ENCODE data around the gene DSTYK.

DSTYK gene

GRCh38 chr1:205250699-205251098, 39.2 kb upstream of the DSTYK start:
- no peaks in the 10 kb centered on the region for H3K36me3 ChIP-seq (ENCODE audit: control insufficient read depth, insufficient read depth, low read length)
- no peaks in the 10 kb centered on the region for H3K9me3 ChIP-seq (ENCODE audit: control insufficient read depth, insufficient read depth, low read depth, low read length)
- no peak overlapping the region for H3K9ac ChIP-seq (ENCODE audit: low read length)
- H3K4me3 ChIP-seq (ENCODE audit: low read depth, low read length): no peak overlapping the region
- H3K27me3 ChIP-seq (ENCODE audit: control insufficient read depth, insufficient read depth, low read length): no peaks in the 10 kb centered on the region
- H3K4me1 ChIP-seq (ENCODE audit: control insufficient read depth, insufficient read depth, low read length): peaks cover 13% of the 10 kb centered on the region
- no peak overlapping the region for H3K27ac ChIP-seq (ENCODE audit: low read depth, low read length)

GRCh38 chr1:205249651-205250050, 38.1 kb upstream of the DSTYK start:
- Histone ChIP-seq H3K36me3 (ENCODE audit: control insufficient read depth, insufficient read depth, low read length) (no peaks in the 10 kb centered on the region), H3K4me1 (ENCODE audit: control insufficient read depth, insufficient read depth, low read length) (peaks cover 13% of the 10 kb centered on the region), H3K9me3 (ENCODE audit: control insufficient read depth, insufficient read depth, low read depth, low read length) (no peaks in the 10 kb centered on the region), H3K4me3 (ENCODE audit: low read depth, low read length) (no peak overlapping the region), H3K9ac (ENCODE audit: low read length) (no peak overlapping the region), H3K27ac (ENCODE audit: low read depth, low read length) (no peak overlapping the region), H3K27me3 (ENCODE audit: control insufficient read depth, insufficient read depth, low read length) (no peaks in the 10 kb centered on the region)

GRCh38 chr1:205248793-205249601, 37.5 kb upstream of the DSTYK start:
- H3K9ac ChIP-seq (ENCODE audit: low read length): no peak overlapping the region
- H3K4me3 ChIP-seq (ENCODE audit: low read depth, low read length): no peak overlapping the region
- no peaks in the 10 kb centered on the region for H3K36me3 ChIP-seq (ENCODE audit: control insufficient read depth, insufficient read depth, low read length)
- no peak overlapping the region for H3K27ac ChIP-seq (ENCODE audit: low read depth, low read length)
- H3K27me3 ChIP-seq (ENCODE audit: control insufficient read depth, insufficient read depth, low read length): no peaks in the 10 kb centered on the region
- peaks cover 13% of the 10 kb centered on the region for H3K4me1 ChIP-seq (ENCODE audit: control insufficient read depth, insufficient read depth, low read length)
- no peaks in the 10 kb centered on the region for H3K9me3 ChIP-seq (ENCODE audit: control insufficient read depth, insufficient read depth, low read depth, low read length)

- Histone ChIP-seq H3K27ac (ENCODE audit: low read depth, low read length) (no peak overlapping the region), H3K9me3 (ENCODE audit: control insufficient read depth, insufficient read depth, low read depth, low read length) (no peaks in the 10 kb centered on the region), H3K9ac (ENCODE audit: low read length) (no peak overlapping the region), H3K27me3 (ENCODE audit: control insufficient read depth, insufficient read depth, low read length) (no peaks in the 10 kb centered on the region), H3K4me1 (ENCODE audit: control insufficient read depth, insufficient read depth, low read length) (peaks cover 13% of the 10 kb centered on the region), H3K36me3 (ENCODE audit: control insufficient read depth, insufficient read depth, low read length) (no peaks in the 10 kb centered on the region), H3K4me3 (ENCODE audit: low read depth, low read length) (no peak overlapping the region)
Measured at GRCh38 chr1:205247130-205247921, 35.8 kb upstream of the DSTYK start.

- no peak overlapping the region for H3K4me3 ChIP-seq (ENCODE audit: low read depth, low read length)
- H3K9ac ChIP-seq (ENCODE audit: low read length): no peak overlapping the region
- peaks cover 5% of the 10 kb centered on the region; the same call in 1 of the 2 replicates for H3K36me3 ChIP-seq (ENCODE audit: control insufficient read depth, insufficient read depth, low read length)
- peaks cover 13% of the 10 kb centered on the region for H3K4me1 ChIP-seq (ENCODE audit: control insufficient read depth, insufficient read depth, low read length)
- no peak overlapping the region for H3K27ac ChIP-seq (ENCODE audit: low read depth, low read length)
- H3K27me3 ChIP-seq (ENCODE audit: control insufficient read depth, insufficient read depth, low read length): no peaks in the 10 kb centered on the region
- H3K9me3 ChIP-seq (ENCODE audit: control insufficient read depth, insufficient read depth, low read depth, low read length): no peaks in the 10 kb centered on the region
Measured at GRCh38 chr1:205246351-205247119, 35.0 kb upstream of the DSTYK start.

DNA sequence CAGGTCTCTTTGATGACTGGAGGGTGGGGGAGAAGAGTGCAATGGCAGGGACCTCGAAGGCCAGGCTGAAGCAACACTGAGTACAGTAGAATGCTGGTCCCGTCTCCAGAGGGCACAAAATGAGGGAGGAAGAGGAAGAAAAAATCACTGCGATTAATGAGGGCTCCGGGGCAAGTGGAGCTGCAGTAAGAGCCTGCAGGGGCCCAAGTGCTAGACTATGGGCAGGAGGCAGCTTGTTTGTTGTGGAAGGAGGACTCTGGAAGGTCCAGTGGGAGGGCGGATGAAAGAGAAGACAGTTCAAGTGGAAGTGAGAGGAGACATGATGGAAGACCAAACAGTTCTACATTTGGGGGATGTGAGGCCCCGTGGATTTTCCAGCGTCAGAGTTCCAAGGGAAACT, 33.6 kb upstream of the DSTYK start:
- H3K27ac ChIP-seq (ENCODE audit: low read depth, low read length): no peak overlapping the region
- peaks cover 5% of the 10 kb centered on the region; the same call in 1 of the 2 replicates for H3K36me3 ChIP-seq (ENCODE audit: control insufficient read depth, insufficient read depth, low read length)
- H3K27me3 ChIP-seq (ENCODE audit: control insufficient read depth, insufficient read depth, low read length): no peaks in the 10 kb centered on the region
- peaks cover 7% of the 10 kb centered on the region for H3K4me1 ChIP-seq (ENCODE audit: control insufficient read depth, insufficient read depth, low read length)
- no peak overlapping the region for H3K9ac ChIP-seq (ENCODE audit: low read length)
- no peak overlapping the region for H3K4me3 ChIP-seq (ENCODE audit: low read depth, low read length)
- H3K9me3 ChIP-seq (ENCODE audit: control insufficient read depth, insufficient read depth, low read depth, low read length): no peaks in the 10 kb centered on the region

DNA sequence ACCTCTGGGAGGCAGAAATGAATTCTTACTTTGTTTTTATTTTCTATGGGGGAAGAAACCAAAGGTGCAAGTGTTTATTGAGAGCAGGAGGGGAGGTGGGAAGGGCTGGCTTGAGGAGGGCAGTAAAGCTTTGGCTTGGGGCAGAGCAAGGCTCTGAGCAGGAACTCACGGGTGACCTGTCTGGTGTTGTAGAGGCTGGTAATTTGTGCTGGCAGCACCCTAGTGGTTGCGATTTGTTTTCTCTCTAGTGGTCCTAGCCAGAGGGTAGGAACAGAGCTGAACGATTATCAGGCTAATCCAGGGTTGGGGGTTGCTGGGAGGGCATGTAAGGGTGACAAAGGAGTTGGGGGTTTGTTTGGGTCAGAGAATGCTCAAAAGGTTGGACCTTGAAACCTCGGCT, 32.9 kb upstream of the DSTYK start:
- H3K36me3 ChIP-seq (ENCODE audit: control insufficient read depth, insufficient read depth, low read length): peaks cover 5% of the 10 kb centered on the region; the same call in 1 of the 2 replicates
- H3K9ac ChIP-seq (ENCODE audit: low read length): no peak overlapping the region
- no peaks in the 10 kb centered on the region for H3K9me3 ChIP-seq (ENCODE audit: control insufficient read depth, insufficient read depth, low read depth, low read length)
- H3K27me3 ChIP-seq (ENCODE audit: control insufficient read depth, insufficient read depth, low read length): no peaks in the 10 kb centered on the region
- peaks cover 7% of the 10 kb centered on the region for H3K4me1 ChIP-seq (ENCODE audit: control insufficient read depth, insufficient read depth, low read length)
- no peak overlapping the region for H3K4me3 ChIP-seq (ENCODE audit: low read depth, low read length)
- no peak overlapping the region for H3K27ac ChIP-seq (ENCODE audit: low read depth, low read length)

DNA sequence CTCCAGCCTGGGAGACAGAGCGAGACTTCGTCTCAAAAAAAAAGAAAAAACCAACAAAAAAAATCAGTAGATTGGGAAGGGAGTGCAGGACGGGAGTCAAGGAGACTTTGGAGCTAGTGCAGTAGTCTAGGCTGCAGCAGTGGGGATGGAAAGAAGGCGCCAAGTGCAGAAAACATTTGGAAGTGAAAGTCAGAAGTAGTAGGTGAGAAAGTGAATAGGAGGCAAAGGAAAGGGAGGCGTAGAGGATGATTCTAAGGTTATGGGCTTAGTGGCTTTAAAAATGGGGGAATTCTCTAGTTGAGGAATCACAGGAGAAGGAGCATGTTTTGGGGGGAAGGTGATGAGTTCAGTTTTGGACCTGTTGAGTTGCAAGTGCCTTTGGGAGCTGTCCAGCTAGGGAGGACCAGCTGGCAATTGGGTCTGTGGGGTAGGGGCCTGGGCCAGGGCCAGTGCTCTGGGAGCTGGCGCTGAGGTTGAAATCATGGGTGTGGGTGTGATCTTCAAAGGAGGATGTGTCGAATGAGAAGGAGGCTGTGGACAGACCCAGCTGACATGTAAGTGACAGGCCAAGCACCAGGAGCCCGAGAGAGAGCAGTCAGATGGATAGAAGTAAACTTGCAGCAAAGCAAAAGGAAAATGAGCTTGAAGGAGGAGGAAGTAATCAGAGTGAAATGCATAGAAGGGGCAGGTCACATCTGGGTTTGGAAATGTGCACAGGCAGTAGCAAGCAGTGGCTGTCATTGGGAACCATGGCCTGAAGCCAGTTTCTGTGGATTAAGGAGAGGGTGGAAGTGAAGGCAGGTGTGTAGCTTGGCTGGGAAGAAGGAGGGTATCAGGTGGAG, 32.1 kb upstream of the DSTYK start:
- no peak overlapping the region for H3K9ac ChIP-seq (ENCODE audit: low read length)
- no peak overlapping the region for H3K27ac ChIP-seq (ENCODE audit: low read depth, low read length)
- peaks cover 5% of the 10 kb centered on the region; the same call in 1 of the 2 replicates for H3K36me3 ChIP-seq (ENCODE audit: control insufficient read depth, insufficient read depth, low read length)
- H3K9me3 ChIP-seq (ENCODE audit: control insufficient read depth, insufficient read depth, low read depth, low read length): no peaks in the 10 kb centered on the region
- no peak overlapping the region for H3K4me3 ChIP-seq (ENCODE audit: low read depth, low read length)
- no peaks in the 10 kb centered on the region for H3K27me3 ChIP-seq (ENCODE audit: control insufficient read depth, insufficient read depth, low read length)
- H3K4me1 ChIP-seq (ENCODE audit: control insufficient read depth, insufficient read depth, low read length): peaks cover 7% of the 10 kb centered on the region

GRCh38 chr1:205241366-205242030, 30.0 kb upstream of the DSTYK start:
- Histone ChIP-seq H3K4me3 (ENCODE audit: low read depth, low read length) (no peak overlapping the region), H3K4me1 (ENCODE audit: control insufficient read depth, insufficient read depth, low read length) (no peaks in the 10 kb centered on the region), H3K27me3 (ENCODE audit: control insufficient read depth, insufficient read depth, low read length) (no peaks in the 10 kb centered on the region), H3K27ac (ENCODE audit: low read depth, low read length) (no peak overlapping the region), H3K36me3 (ENCODE audit: control insufficient read depth, insufficient read depth, low read length) (peaks cover 5% of the 10 kb centered on the region; the same call in 1 of the 2 replicates), H3K9ac (ENCODE audit: low read length) (no peak overlapping the region), H3K9me3 (ENCODE audit: control insufficient read depth, insufficient read depth, low read depth, low read length) (no peaks in the 10 kb centered on the region)

GRCh38 chr1:205240569-205240968, 29.1 kb upstream of the DSTYK start:
- Histone ChIP-seq H3K9me3 (ENCODE audit: control insufficient read depth, insufficient read depth, low read depth, low read length) (no peaks in the 10 kb centered on the region), H3K4me1 (ENCODE audit: control insufficient read depth, insufficient read depth, low read length) (no peaks in the 10 kb centered on the region), H3K4me3 (ENCODE audit: low read depth, low read length) (no peak overlapping the region), H3K36me3 (ENCODE audit: control insufficient read depth, insufficient read depth, low read length) (peaks cover 5% of the 10 kb centered on the region; the same call in 1 of the 2 replicates), H3K27me3 (ENCODE audit: control insufficient read depth, insufficient read depth, low read length) (no peaks in the 10 kb centered on the region), H3K9ac (ENCODE audit: low read length) (no peak overlapping the region), H3K27ac (ENCODE audit: low read depth, low read length) (no peak overlapping the region)
